Naive thymus-derived CD4-positive, alpha-beta T cell (primary cell): Measurements from ENCODE around the gene OTP. TPM values are rescaled to one million over a fixed set of nuclear protein-coding genes. Genes with fewer than 3 reads are reported as not detected.

Source experiments
- ATAC-seq: fragments of 150-1000 bp; cut with Tn5 transposase; 2 replicates; pipeline ENCODE4 v1.10.0; 2021; ENCODE audit warnings: mild to moderate bottlenecking, moderate library complexity
- CTCF ChIA-PET: fragments of 350-600 bp; sonication (Branson Sonifier 250); formaldehyde crosslinking; loops from one replicate; lab custom pipeline; 2021; ENCODE audit warnings: antibody characterized with exemption; lab: Charles Lee
- POLR2A ChIA-PET: fragments of 350-600 bp; sonication (Branson Sonifier 250); formaldehyde crosslinking; loops from one replicate; lab custom pipeline; 2021; ENCODE audit warnings: antibody characterized with exemption, inconsistent platforms; lab: Charles Lee
- DNase-seq, 9 donors: peaks; one replicate each; pipeline versions ENCODE4 v3.0.0 to v3.0.0-alpha.2; 2020 to 2022; ENCODE audit warnings: mixed read lengths in 1 of 9
- H3K27ac ChIP-seq: one replicate; pipeline ENCODE4 v1.7.0; 2013; ENCODE audit warnings: mild to moderate bottlenecking, low read depth, low read length, moderate library complexity
- H3K27me3 ChIP-seq, 2 donors: one replicate each; pipeline ENCODE4 v1.7.0; 2013; ENCODE audit warnings: low read length in 2 of 2, mild to moderate bottlenecking in 2 of 2, moderate library complexity in 2 of 2; ENCODE audit not compliant: control insufficient read depth in 2 of 2, insufficient read depth in 2 of 2
- H3K36me3 ChIP-seq, 3 experiments: 1 replicate in 2 of 3; 2 replicates in 1 of 3; pipeline ENCODE4 v1.7.0; 2013; ENCODE audit warnings: low read length in 3 of 3, mild to moderate bottlenecking in 3 of 3, moderate library complexity in 1 of 3; ENCODE audit not compliant: insufficient read depth in 3 of 3, control insufficient read depth in 2 of 3
- H3K4me1 ChIP-seq, 2 donors: one replicate each; pipeline ENCODE4 v1.7.0; 2013; ENCODE audit warnings: low read length in 2 of 2, mild to moderate bottlenecking in 2 of 2, moderate library complexity in 1 of 2; ENCODE audit not compliant: control insufficient read depth in 2 of 2, insufficient read depth in 2 of 2
- H3K4me3 ChIP-seq: 2 replicates; pipeline ENCODE4 v1.7.0; 2013; ENCODE audit warnings: mild to moderate bottlenecking, low read length
- H3K9me3 ChIP-seq, 3 experiments: 1 replicate in 2 of 3; 2 replicates in 1 of 3; pipeline ENCODE4 v1.7.0; 2013; ENCODE audit warnings: low read length in 3 of 3; ENCODE audit not compliant: control insufficient read depth in 2 of 3
- H3K27ac Mint-ChIP-seq, 9 donors: one replicate each; pipeline ENCODE4 v1.8.0; 2020 to 2022; ENCODE audit warnings: mixed read lengths in 9 of 9, mild to moderate bottlenecking in 8 of 9, moderate library complexity in 5 of 9, inconsistent platforms in 2 of 9
- H3K27me3 Mint-ChIP-seq, 5 donors: one replicate each; pipeline ENCODE4 v1.8.0; 2021 to 2022; ENCODE audit warnings: mixed read lengths in 5 of 5, mild to moderate bottlenecking in 1 of 5
- H3K36me3 Mint-ChIP-seq, 5 donors: one replicate each; pipeline ENCODE4 v1.8.0; 2020 to 2022; ENCODE audit warnings: mixed read lengths in 5 of 5, mild to moderate bottlenecking in 3 of 5, inconsistent platforms in 1 of 5
- H3K4me1 Mint-ChIP-seq, 7 donors: one replicate each; pipeline ENCODE4 v1.8.0; 2020 to 2022; ENCODE audit warnings: mixed read lengths in 7 of 7, mild to moderate bottlenecking in 3 of 7, inconsistent platforms in 1 of 7
- H3K4me3 Mint-ChIP-seq, 10 donors: one replicate each; pipeline ENCODE4 v1.8.0; 2020 to 2022; ENCODE audit warnings: mild to moderate bottlenecking in 10 of 10, mixed read lengths in 10 of 10, moderate library complexity in 6 of 10, inconsistent platforms in 2 of 10
- H3K9me3 Mint-ChIP-seq, 11 donors: one replicate each; pipeline ENCODE4 v1.8.0; 2020 to 2022; ENCODE audit warnings: mixed read lengths in 11 of 11, mild to moderate bottlenecking in 4 of 11, inconsistent platforms in 1 of 11, moderate library complexity in 1 of 11
- intact Hi-C, 2 donors: fragments of 100-400 bp; cut with micrococcal nuclease; formaldehyde crosslinking; loops; one replicate each; pipeline ENCODE4 v1.15.1; 2023
- polyA plus RNA-seq, 2 donors: library from polyadenylated mRNA; unstranded; fragments of 300-500 nt; fragmentation: Illumina TruSeq; gene quantifications; one replicate each; pipeline ENCODE4 v1.2.3, GENCODE V29; 2021
- total RNA-seq, 6 experiments: library from RNA in 5 of 6; stranded (reverse) in 5 of 6; gene quantifications; 1 replicate in 5 of 6; 2 replicates in 1 of 6; pipeline ENCODE4 v1.2.3 and lab custom pipeline; 2021 to 2026

Gene OTP
- total and polyA plus RNA-seq, 7 experiments from 2014 or later, result not detected

GRCh38 chr5:77658662-77659061 is 20.1 kb upstream of the OTP start:
- DNase-seq (no peak), ATAC-seq (no peak)
- no peak overlapping the region for H3K27ac ChIP-seq
- intact Hi-C loops, result no loop called here
- Mint-ChIP-seq H3K4me1 (no peaks in the 10 kb centered on the region), H3K4me3 (no peak overlapping the region), H3K36me3 (no peaks in the 10 kb centered on the region), H3K27me3 (peaks cover 52 to 70% (median 58%) of the 10 kb centered on the region in 5 donors), H3K27ac (no peak overlapping the region), H3K9me3 (peaks cover 0 to 3% (median 0%) of the 10 kb centered on the region in 11 donors)
- ChIA-PET CTCF (no interaction called here), POLR2A (no interaction called here)
- no peaks in the 10 kb centered on the region for H3K36me3 ChIP-seq
- H3K9me3 ChIP-seq, result no peaks in the 10 kb centered on the region
- no peak overlapping the region for H3K4me3 ChIP-seq
- no peaks in the 10 kb centered on the region for H3K27me3 ChIP-seq
- H3K4me1 ChIP-seq, result no peaks in the 10 kb centered on the region

GRCh38 chr5:77651343-77651742 is 12.8 kb upstream of the OTP start:
- Mint-ChIP-seq H3K36me3 (no peaks in the 10 kb centered on the region), H3K27me3 (peaks cover 68 to 83% (median 75%) of the 10 kb centered on the region in 5 donors), H3K9me3 (peaks cover 0 to 7% (median 1%) of the 10 kb centered on the region in 11 donors), H3K4me1 (no peaks in the 10 kb centered on the region), H3K27ac (no peak overlapping the region), H3K4me3 (no peak overlapping the region)
- H3K4me1 ChIP-seq, result no peaks in the 10 kb centered on the region
- H3K4me3 ChIP-seq, result no peak overlapping the region
- intact Hi-C loops, result no loop called here
- ATAC-seq (no peak), DNase-seq (no peak)
- ChIA-PET POLR2A (no interaction called here), CTCF (no interaction called here)
- no peak overlapping the region for H3K27ac ChIP-seq
- H3K9me3 ChIP-seq, result no peaks in the 10 kb centered on the region
- no peaks in the 10 kb centered on the region for H3K27me3 ChIP-seq
- no peaks in the 10 kb centered on the region for H3K36me3 ChIP-seq

- Mint-ChIP-seq H3K27me3 (peaks cover 68 to 81% (median 75%) of the 10 kb centered on the region in 5 donors), H3K4me1 (peaks cover 0 to 5% (median 0%) of the 10 kb centered on the region in 7 donors), H3K27ac (no peak overlapping the region), H3K4me3 (no peak overlapping the region), H3K36me3 (no peaks in the 10 kb centered on the region), H3K9me3 (peaks cover 0 to 7% (median 2%) of the 10 kb centered on the region in 11 donors)
- intact Hi-C loops, result no loop called here
- Histone ChIP-seq H3K27ac (no peak overlapping the region), H3K9me3 (no peaks in the 10 kb centered on the region), H3K4me3 (no peak overlapping the region), H3K4me1 (no peaks in the 10 kb centered on the region), H3K27me3 (peaks cover 0 to 5% of the 10 kb centered on the region in 2 donors), H3K36me3 (no peaks in the 10 kb centered on the region)
- ATAC-seq (no peak), DNase-seq (no peak)
- POLR2A ChIA-PET, result no interaction called here
- CTCF ChIA-PET, result interaction anchor here (0.9 kb wide), 1 partner anchor 397 kb away, joined by 3 read pairs; no protein-coding TSS in a partner anchor
Observed at GRCh38 chr5:77650686-77651085, 12.2 kb upstream of the OTP start.

- Mint-ChIP-seq H3K9me3 (peaks cover 0 to 7% (median 2%) of the 10 kb centered on the region in 11 donors), H3K27ac (no peak overlapping the region), H3K36me3 (no peaks in the 10 kb centered on the region), H3K4me1 (peaks cover 2 to 12% (median 6%) of the 10 kb centered on the region in 7 donors), H3K27me3 (peaks cover 66 to 81% (median 75%) of the 10 kb centered on the region in 5 donors), H3K4me3 (no peak overlapping the region)
- POLR2A ChIA-PET, result no interaction called here
- CTCF ChIA-PET, result no interaction called here
- intact Hi-C loops, result loop anchor here (5.0 to 10.0 kb wide), 4 partner anchors 205 to 1565 kb away; partner anchors contain the start of genes AP3B1 (in 2 of the 2) and SV2C (in 1 of the 2)
- Histone ChIP-seq H3K27me3 (peaks cover under 1 to 6% of the 10 kb centered on the region in 2 donors), H3K27ac (no peak overlapping the region), H3K36me3 (no peaks in the 10 kb centered on the region), H3K4me1 (peaks cover 2% of the 10 kb centered on the region in 2 donors), H3K9me3 (no peaks in the 10 kb centered on the region), H3K4me3 (no peak overlapping the region)
- no peak for ATAC-seq
- no peak for DNase-seq
Observed at GRCh38 chr5:77649776-77650175, 11.3 kb upstream of the OTP start.

GRCh38 chr5:77645995-77646639 is 7.6 kb upstream of the OTP start:
- CTCF ChIA-PET, result no interaction called here
- H3K27ac Mint-ChIP-seq, result no peak overlapping the region
- H3K4me1 Mint-ChIP-seq, result peaks cover 7 to 29% (median 19%) of the 10 kb centered on the region in 7 donors
- Histone ChIP-seq H3K9me3 (peaks cover 0 to 5% (median 0%) of the 10 kb centered on the region in 3 experiments), H3K36me3 (no peaks in the 10 kb centered on the region), H3K27ac (no peak overlapping the region), H3K4me1 (peaks cover 7 to 9% of the 10 kb centered on the region in 2 donors), H3K4me3 (no peak overlapping the region), H3K27me3 (peaks cover 17 to 37% of the 10 kb centered on the region in 2 donors)
- H3K9me3 Mint-ChIP-seq, result peaks cover 0 to 35% (median 11%) of the 10 kb centered on the region in 11 donors
- H3K27me3 Mint-ChIP-seq, result peaks cover 84 to 91% (median 89%) of the 10 kb centered on the region in 5 donors
- DNase-seq (no peak), ATAC-seq (no peak)
- POLR2A ChIA-PET, result no interaction called here
- H3K36me3 Mint-ChIP-seq, result peaks cover 0 to 7% (median 3%) of the 10 kb centered on the region in 5 donors
- intact Hi-C loops, result loop anchor here (2.0 to 10.0 kb wide), 6 partner anchors 15 to 1561 kb away; partner anchors contain the start of genes AP3B1 (in 2 of the 2) and SV2C (in 1 of the 2)
- H3K4me3 Mint-ChIP-seq, result peak overlapping the region in 8 of 10 donors; percentile 3 to 60 (median 52)

- intact Hi-C loops, result loop anchor here (2.0 to 10.0 kb wide), 6 partner anchors 15 to 1561 kb away; partner anchors contain the start of genes AP3B1 (in 2 of the 2) and SV2C (in 1 of the 2)
- H3K4me3 Mint-ChIP-seq, result peak overlapping the region; percentile 45 to 83 (median 72)
- H3K9me3 Mint-ChIP-seq, result peaks cover 0 to 37% (median 12%) of the 10 kb centered on the region in 11 donors
- H3K9me3 ChIP-seq, result peaks cover 0 to 12% (median 0%) of the 10 kb centered on the region in 3 experiments
- ATAC-seq (peak; percentile 83), DNase-seq (peak in 2 of 9 donors; percentile 51 to 66)
- H3K27ac Mint-ChIP-seq, result peak overlapping the region in 1 of 9 donors; percentile 12
- H3K27me3 ChIP-seq, result peaks cover 17 to 43% of the 10 kb centered on the region in 2 donors
- ChIA-PET CTCF (no interaction called here), POLR2A (no interaction called here)
- H3K27me3 Mint-ChIP-seq, result peaks cover 92 to 95% (median 94%) of the 10 kb centered on the region in 5 donors
- peaks cover 0 to 10% (median 3%) of the 10 kb centered on the region in 5 donors for H3K36me3 Mint-ChIP-seq
- peaks cover 7 to 9% of the 10 kb centered on the region in 2 donors for H3K4me1 ChIP-seq
- peaks cover 13 to 29% (median 19%) of the 10 kb centered on the region in 7 donors for H3K4me1 Mint-ChIP-seq
- H3K36me3 ChIP-seq, result no peaks in the 10 kb centered on the region
- no peak overlapping the region for H3K27ac ChIP-seq
- H3K4me3 ChIP-seq, result no peak overlapping the region
Observed at GRCh38 chr5:77645158-77645994, 6.9 kb upstream of the OTP start.
